ENCODE measurements around the gene GPBAR1. TPM values are rescaled to one million over a fixed set of nuclear protein-coding genes. Genes with fewer than 3 reads are reported as not detected.

Gene GPBAR1
- polyA plus RNA-seq, 1 of the 3 experiments (the other 2 are of a cell fraction) = 0.13 TPM

DNA sequence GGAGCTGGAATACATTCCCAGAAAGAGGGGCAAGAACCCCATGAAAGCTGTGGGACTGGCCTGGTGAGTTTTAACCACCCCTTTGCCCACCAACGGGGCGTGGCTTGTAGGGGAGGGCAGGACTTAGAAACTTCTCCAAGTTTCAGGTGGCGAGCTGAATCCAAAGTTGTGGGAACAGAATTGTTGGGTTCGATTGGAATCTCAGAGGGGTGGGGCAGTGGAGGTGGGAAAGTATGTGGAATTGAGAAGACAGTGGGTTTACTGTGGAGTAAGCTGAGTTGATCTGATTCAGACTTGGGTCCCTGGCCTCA is 10.6 kb downstream of the GPBAR1 start:
- H3K4me3 ChIP-seq (ENCODE audit: low read depth in 2 of 2, low read length in 1 of 2) = peak overlapping the region; percentile 85 to 98
- H3K9me3 ChIP-seq = no peaks in the 10 kb centered on the region
- peak overlapping the region; percentile 68 for H3K9ac ChIP-seq
- H3K4me1 ChIP-seq (ENCODE audit: control insufficient read depth in 1 of 2, insufficient read depth in 2 of 2, low read depth in 1 of 2, low read length in 1 of 2) = peaks cover 14 to 19% of the 10 kb centered on the region in 2 experiments; a peak in 1 of 4 replicates
- POLR2A ChIA-PET = interaction anchor here (0.9 kb wide), 1 partner anchor 9 kb away, joined by 3 read pairs; no protein-coding TSS in a partner anchor
- no peaks in the 10 kb centered on the region for H3K27me3 ChIP-seq (ENCODE audit: insufficient read depth)
- H3K36me3 ChIP-seq (replicated peaks in 1 of 2; ENCODE audit: control insufficient read depth in 1 of 2, insufficient read depth in 2 of 2, low read length in 1 of 2) = peaks cover 28 to 37% of the 10 kb centered on the region in 2 experiments
- H3K79me2 ChIP-seq (ENCODE audit: insufficient read depth) = peaks cover 51% of the 10 kb centered on the region
- no peak for DNase-seq
- TF ChIP-seq SIN3A (IDR thresholded peaks at IDR 0.05; ENCODE audit: borderline replicate concordance, low read depth, low read length) (no peak), NRF1 (IDR thresholded peaks at IDR 0.05; ENCODE audit: low read depth, low read length) (no peak), TAF1 (IDR thresholded peaks at IDR 0.05; ENCODE audit: borderline replicate concordance, low read depth, low read length) (no peak), ELF1 (IDR thresholded peaks at IDR 0.05) (no peak)
- TF ChIP-seq, protein P1, sequence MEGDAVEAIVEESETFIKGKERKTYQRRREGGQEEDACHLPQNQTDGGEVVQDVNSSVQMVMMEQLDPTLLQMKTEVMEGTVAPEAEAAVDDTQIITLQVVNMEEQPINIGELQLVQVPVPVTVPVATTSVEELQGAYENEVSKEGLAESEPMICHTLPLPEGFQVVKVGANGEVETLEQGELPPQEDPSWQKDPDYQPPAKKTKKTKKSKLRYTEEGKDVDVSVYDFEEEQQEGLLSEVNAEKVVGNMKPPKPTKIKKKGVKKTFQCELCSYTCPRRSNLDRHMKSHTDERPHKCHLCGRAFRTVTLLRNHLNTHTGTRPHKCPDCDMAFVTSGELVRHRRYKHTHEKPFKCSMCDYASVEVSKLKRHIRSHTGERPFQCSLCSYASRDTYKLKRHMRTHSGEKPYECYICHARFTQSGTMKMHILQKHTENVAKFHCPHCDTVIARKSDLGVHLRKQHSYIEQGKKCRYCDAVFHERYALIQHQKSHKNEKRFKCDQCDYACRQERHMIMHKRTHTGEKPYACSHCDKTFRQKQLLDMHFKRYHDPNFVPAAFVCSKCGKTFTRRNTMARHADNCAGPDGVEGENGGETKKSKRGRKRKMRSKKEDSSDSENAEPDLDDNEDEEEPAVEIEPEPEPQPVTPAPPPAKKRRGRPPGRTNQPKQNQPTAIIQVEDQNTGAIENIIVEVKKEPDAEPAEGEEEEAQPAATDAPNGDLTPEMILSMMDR (IDR thresholded peaks at IDR 0.05) = no peak
- TF ChIP-seq, protein P2, sequence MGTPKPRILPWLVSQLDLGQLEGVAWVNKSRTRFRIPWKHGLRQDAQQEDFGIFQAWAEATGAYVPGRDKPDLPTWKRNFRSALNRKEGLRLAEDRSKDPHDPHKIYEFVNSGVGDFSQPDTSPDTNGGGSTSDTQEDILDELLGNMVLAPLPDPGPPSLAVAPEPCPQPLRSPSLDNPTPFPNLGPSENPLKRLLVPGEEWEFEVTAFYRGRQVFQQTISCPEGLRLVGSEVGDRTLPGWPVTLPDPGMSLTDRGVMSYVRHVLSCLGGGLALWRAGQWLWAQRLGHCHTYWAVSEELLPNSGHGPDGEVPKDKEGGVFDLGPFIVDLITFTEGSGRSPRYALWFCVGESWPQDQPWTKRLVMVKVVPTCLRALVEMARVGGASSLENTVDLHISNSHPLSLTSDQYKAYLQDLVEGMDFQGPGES (IDR thresholded peaks at IDR 0.05; ENCODE audit: low read depth, low read length) = no peak
- TF ChIP-seq, protein P3, sequence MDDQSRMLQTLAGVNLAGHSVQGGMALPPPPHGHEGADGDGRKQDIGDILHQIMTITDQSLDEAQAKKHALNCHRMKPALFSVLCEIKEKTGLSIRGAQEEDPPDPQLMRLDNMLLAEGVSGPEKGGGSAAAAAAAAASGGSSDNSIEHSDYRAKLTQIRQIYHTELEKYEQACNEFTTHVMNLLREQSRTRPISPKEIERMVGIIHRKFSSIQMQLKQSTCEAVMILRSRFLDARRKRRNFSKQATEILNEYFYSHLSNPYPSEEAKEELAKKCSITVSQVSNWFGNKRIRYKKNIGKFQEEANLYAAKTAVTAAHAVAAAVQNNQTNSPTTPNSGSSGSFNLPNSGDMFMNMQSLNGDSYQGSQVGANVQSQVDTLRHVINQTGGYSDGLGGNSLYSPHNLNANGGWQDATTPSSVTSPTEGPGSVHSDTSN (IDR thresholded peaks at IDR 0.05) = no peak
- TF ChIP-seq, protein P4, sequence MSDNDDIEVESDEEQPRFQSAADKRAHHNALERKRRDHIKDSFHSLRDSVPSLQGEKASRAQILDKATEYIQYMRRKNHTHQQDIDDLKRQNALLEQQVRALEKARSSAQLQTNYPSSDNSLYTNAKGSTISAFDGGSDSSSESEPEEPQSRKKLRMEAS (IDR thresholded peaks at IDR 0.05; ENCODE audit: low read depth) = no peak
- H3K4me2 ChIP-seq = peak overlapping the region; percentile 94
- no peaks in the 10 kb centered on the region for H3F3A ChIP-seq (replicated peaks; ENCODE audit: insufficient read depth)
- WGBS (ENCODE audit: low lambda C conversion rate) = 52% methylated on average over 4 of the region's 4 CpGs
- CTCF ChIA-PET = interaction anchor here (0.6 to 5.7 kb wide), 19 partner anchors 10 to 194 kb away, joined by 3 to 47 read pairs (median 6); partner anchors contain the start of genes CATIP and GPBAR1
- H3K27ac ChIP-seq (ENCODE audit: low read depth in 2 of 2, low read length in 1 of 2) = no peak overlapping the region
- H4K20me1 ChIP-seq (ENCODE audit: insufficient read depth) = peaks cover 6% of the 10 kb centered on the region; the same call in 1 of the 2 replicates
- H2AFZ ChIP-seq (ENCODE audit: low read depth) = no peak overlapping the region
- H3K9me2 ChIP-seq = no peaks in the 10 kb centered on the region

DNA sequence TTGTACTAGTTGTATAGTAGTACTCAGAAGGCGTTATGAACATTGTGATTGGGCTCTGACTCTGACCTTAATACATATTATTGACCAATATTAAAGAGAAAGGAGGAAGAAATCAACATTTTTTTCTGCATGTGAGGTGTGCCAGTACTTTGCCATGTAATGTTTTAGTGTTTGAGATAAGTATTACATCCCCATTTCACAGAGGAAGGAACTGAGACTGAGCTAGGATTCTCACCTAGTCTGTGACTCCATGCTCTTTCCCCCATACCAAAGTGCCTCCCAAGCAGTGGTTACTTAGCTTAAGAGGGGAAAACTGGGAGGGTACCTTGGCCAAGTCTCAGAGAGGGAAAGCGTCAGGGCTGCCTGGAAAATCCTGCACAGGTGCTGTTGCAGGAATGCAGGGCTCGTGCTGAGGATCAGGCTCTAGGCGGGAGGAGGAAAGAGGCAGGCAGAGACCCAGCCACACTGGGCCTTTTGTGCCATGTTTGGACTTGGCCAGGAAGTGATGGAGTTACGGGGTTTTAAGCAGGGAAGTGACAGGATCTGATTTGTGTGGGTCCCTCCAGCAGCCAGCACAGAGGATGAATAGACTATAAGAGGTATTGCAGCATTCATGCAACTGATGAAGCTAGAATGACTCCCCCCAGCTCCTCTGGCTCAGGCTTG is 11.2 kb downstream of the GPBAR1 start:
- TF ChIP-seq RFX5 (IDR thresholded peaks at IDR 0.05; ENCODE audit: low read length) (no peak), MEF2A (IDR thresholded peaks at IDR 0.05; ENCODE audit: borderline replicate concordance, low read depth) (no peak), EZH2phosphoT487 (IDR thresholded peaks at IDR 0.05; ENCODE audit: borderline replicate concordance, low read depth) (no peak), EP300 (IDR thresholded peaks at IDR 0.05; ENCODE audit: borderline replicate concordance in 1 of 2, low read depth in 1 of 2, low read length in 1 of 2) (no peak), RCOR1 (IDR thresholded peaks at IDR 0.05; ENCODE audit: low read length) (no peak), GATA2 (CRISPR knock-in tag; IDR thresholded peaks at IDR 0.05) (no peak)
- TF ChIP-seq, protein P5, sequence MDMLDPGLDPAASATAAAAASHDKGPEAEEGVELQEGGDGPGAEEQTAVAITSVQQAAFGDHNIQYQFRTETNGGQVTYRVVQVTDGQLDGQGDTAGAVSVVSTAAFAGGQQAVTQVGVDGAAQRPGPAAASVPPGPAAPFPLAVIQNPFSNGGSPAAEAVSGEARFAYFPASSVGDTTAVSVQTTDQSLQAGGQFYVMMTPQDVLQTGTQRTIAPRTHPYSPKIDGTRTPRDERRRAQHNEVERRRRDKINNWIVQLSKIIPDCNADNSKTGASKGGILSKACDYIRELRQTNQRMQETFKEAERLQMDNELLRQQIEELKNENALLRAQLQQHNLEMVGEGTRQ (IDR thresholded peaks at IDR 0.05; ENCODE audit: borderline replicate concordance, low read depth, low read length) = no peak
- Histone ChIP-seq H3K4me3 (ENCODE audit: low read depth in 2 of 2, low read length in 1 of 2) (peak overlapping the region in 1 of 2 experiments; percentile 85; a peak in 1 of 4 replicates), H4K20me1 (ENCODE audit: insufficient read depth) (peaks cover 6% of the 10 kb centered on the region; the same call in 1 of the 2 replicates), H2AFZ (ENCODE audit: low read depth) (no peak overlapping the region), H3K9ac (no peak overlapping the region), H3K79me2 (ENCODE audit: insufficient read depth) (peaks cover 47% of the 10 kb centered on the region), H3F3A (replicated peaks; ENCODE audit: insufficient read depth) (no peaks in the 10 kb centered on the region), H3K4me1 (ENCODE audit: control insufficient read depth in 1 of 2, insufficient read depth in 2 of 2, low read depth in 1 of 2, low read length in 1 of 2) (peaks cover 14 to 19% of the 10 kb centered on the region in 2 experiments; a peak in 1 of 4 replicates), H3K27ac (ENCODE audit: low read depth in 2 of 2, low read length in 1 of 2) (no peak overlapping the region), H3K4me2 (peak overlapping the region; percentile 94; the same call in 1 of the 2 replicates), H3K36me3 (replicated peaks in 1 of 2; ENCODE audit: control insufficient read depth in 1 of 2, insufficient read depth in 2 of 2, low read length in 1 of 2) (peaks cover 28 to 34% of the 10 kb centered on the region in 2 experiments), H3K9me3 (no peaks in the 10 kb centered on the region), H3K9me2 (no peaks in the 10 kb centered on the region), H3K27me3 (ENCODE audit: insufficient read depth) (no peaks in the 10 kb centered on the region)
- CTCF ChIA-PET = interaction anchor here (0.5 to 5.7 kb wide), 23 partner anchors 10 to 429 kb away, joined by 3 to 47 read pairs (median 5); partner anchors contain the start of genes CATIP and GPBAR1
- WGBS (ENCODE audit: low lambda C conversion rate) = 71% methylated on average over 5 of the region's 5 CpGs
- no peak for DNase-seq
- POLR2A ChIA-PET = no interaction called here

All from SK-N-SH (cell line).